NCI-H748 treated with DMSO at 0.1 percent for 48 hours (cell line): ENCODE measurements around the gene ASPRV1.

Experiments
- DNase-seq: peaks from one replicate; lab custom pipeline; 2025; lab: John Stamatoyannopoulos, UW

Gene ASPRV1

DNA sequence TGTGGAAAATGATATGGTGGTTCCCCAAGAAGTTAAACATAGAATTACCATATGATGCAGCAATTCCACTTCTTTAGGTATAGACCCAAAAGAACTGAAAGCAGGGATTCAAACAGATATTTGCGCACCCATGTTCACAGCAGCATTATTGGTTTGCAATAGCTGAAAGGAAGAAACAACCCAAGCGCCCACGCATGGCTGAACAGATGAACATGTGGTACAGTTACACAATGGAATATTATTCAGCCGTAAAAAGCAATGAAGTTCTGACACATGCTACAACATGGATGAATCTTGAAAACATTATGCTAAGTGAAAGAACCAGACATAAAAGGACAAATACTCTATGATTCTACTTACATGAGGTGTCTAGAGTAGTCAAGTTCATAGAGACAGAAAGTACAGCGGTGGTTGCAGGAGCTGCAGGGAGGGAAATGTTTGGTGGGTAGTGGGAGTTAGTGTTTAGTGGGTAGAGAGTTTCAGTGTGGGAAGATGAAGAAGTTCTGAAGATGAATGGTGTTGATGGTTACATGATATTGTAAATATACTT is 26.7 kb upstream of the ASPRV1 start:
- DNase-seq: no peak

DNA sequence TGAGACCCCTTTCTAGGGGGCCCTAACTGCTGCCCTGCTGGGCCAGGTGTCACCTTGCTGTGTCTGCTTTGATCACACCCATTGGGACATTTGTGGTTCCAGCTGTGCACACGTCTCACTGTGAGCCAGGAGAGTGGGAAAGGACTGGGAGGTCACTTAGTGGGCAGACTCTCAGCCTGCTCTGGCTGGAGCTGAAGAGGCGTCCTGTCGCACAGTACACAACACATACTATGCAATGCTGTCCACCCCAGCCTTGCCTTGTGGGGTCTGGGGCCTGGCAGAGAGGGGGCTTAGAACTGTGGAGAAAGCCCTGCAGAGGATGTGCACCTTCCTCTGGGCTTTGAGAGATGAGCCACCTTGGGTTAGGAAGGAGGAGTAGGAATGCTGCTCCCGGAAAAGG is 25.3 kb upstream of the ASPRV1 start:
- no peak for DNase-seq

DNA sequence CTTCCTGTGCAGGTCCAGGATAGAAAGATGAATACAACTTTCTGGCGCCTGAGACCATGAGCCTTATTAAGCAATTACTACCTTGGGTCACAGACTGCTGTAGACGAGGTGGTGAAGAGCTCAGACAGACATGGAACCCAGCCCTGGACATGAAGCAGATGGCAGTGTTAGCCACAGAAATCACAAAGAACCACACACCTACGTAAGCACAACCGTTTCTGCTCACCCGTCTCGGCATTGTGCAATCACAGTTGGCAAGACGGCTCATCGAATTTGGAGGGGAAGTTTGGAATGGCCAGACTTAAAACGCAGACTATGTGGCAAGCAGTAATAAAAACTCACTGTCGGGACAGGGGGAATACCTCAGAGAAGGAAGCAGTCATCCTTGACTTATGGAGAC is 24.3 kb upstream of the ASPRV1 start:
- no peak for DNase-seq

DNA sequence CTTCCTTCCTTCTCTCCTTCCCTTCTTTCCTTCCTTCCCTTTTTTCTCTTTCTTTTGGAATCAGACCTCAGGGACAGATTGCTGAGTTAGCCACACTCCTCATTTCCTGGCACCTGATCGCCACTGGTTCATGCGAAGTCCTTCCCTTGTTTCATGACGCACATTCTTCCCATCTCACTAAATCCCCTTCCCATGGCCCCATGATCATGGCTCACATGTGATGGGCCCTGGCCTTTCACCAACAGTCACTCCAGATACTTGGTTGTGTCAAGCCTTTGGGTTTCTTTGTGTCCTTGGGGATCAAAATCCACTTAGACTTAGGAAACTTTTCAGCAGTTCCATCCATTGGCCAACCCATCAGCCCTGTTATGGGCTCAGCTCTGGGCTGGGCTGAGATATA is 23.8 kb upstream of the ASPRV1 start:
- no peak for DNase-seq

- no peak for DNase-seq
These were observed 22.0 kb upstream of the ASPRV1 start for GRCh38 chr2:69983392-69983966.

GRCh38 chr2:69979902-69980807 is 18.7 kb upstream of the ASPRV1 start:
- DNase-seq: no peak

GRCh38 chr2:69977906-69978482 is 16.6 kb upstream of the ASPRV1 start:
- no peak for DNase-seq

GRCh38 chr2:69977186-69977585 is 15.8 kb upstream of the ASPRV1 start:
- no peak for DNase-seq

GRCh38 chr2:69975853-69976462 is 14.5 kb upstream of the ASPRV1 start:
- DNase-seq: no peak

GRCh38 chr2:69975136-69975852 is 13.9 kb upstream of the ASPRV1 start:
- DNase-seq: no peak

DNA sequence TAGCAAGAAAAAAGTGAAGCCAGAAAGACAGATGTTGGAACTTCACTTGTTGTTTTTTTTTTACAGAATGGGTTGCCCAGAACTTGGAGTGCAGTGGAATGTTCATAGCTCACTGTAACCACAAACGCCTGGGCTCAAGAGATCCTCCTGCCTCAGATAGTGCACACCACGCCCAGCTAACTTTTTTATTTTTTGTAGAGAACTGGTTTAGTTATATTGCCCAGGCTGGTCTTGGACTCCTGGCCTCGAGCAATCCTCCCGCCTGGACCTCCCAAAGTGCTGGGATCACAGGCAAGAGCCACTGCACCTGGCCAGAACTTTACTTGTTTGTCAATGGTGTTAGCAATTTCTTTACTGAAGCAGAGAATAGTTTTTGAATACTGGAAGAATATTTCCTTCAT is 11.9 kb upstream of the ASPRV1 start:
- DNase-seq: no peak

GRCh38 chr2:69972822-69973221 is 11.4 kb upstream of the ASPRV1 start:
- no peak for DNase-seq

- no peak for DNase-seq
These were observed 8.6 kb upstream of the ASPRV1 start for GRCh38 chr2:69969991-69970390.

DNA sequence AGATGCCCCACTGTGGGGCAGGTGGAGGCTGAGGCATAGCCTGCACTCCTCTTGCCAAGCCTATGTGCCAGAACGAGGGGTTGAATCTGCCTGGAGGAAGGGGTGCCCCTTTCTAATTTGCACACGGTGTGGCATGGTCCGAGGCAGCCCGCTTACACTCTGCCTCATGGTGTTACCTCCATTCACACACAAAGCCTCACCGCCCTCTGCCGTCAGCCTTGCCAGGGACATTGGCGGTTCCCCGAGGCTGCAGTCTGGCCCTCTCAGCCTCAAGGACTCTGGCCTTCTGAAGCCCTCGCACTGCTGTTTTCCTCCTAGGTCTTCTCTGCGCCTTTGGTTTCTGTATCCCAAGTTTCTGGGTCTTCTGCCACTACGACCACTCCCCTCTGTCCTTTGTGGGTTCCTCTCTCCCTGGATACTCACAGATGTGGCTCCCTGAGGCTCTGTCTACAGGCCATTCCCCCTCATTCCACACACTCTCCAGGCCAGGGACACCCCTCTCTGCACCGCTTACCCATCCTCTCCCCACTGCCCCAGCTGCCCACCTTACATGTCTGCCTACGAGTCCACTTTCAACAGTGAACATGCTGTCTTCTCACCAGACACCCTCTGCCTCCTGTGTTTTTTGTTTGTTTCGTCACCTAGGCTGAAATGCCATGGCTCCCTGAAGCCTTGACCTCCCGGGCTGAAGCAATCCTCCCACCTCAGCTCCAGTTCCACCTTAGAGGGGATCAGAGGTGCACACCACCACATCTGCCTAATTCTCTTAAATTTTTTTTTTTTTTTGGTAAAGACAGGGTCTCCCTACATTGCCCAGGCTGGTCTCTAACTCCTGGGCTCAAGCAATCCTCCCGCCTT is 7.9 kb upstream of the ASPRV1 start:
- DNase-seq: no peak

DNA sequence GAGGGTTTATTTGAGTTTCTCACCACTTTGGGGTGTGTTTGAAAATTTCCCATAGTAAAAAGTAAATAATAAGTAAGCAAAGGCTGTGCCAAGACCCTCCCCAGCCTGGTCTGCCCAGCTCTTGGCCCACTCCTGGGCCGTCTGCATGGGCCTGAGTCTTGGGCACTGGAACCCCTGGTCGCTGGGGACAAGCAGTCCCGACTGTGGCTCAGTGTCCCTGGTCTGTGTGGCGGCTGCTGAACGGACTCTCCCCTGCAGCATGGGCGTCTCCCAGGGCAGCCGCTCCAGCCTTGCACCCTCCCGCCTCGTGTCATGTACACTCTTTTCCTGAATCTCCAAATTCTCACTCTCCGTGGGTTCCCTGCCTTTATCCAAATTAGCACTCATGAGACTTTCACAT is 7.2 kb upstream of the ASPRV1 start:
- no peak for DNase-seq

DNA sequence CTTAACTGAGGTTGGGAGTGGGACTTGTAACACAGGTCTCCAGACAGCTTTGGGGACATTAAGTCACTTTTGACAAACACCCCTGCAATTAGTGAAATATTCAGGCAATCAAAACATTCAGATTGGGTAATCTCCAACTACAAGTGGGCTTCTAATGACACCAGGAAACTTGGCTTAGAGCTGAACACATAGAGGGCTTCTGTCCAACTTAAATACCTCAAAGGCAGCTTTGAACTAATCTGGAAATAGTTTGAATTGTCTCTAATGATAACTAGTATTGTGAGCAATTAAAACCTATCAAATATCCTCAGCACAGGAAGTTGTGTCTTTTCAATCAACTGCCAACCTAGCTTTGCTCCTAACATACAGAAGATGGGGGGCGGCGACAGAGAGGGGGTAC is 5.1 kb upstream of the ASPRV1 start:
- no peak for DNase-seq

DNA sequence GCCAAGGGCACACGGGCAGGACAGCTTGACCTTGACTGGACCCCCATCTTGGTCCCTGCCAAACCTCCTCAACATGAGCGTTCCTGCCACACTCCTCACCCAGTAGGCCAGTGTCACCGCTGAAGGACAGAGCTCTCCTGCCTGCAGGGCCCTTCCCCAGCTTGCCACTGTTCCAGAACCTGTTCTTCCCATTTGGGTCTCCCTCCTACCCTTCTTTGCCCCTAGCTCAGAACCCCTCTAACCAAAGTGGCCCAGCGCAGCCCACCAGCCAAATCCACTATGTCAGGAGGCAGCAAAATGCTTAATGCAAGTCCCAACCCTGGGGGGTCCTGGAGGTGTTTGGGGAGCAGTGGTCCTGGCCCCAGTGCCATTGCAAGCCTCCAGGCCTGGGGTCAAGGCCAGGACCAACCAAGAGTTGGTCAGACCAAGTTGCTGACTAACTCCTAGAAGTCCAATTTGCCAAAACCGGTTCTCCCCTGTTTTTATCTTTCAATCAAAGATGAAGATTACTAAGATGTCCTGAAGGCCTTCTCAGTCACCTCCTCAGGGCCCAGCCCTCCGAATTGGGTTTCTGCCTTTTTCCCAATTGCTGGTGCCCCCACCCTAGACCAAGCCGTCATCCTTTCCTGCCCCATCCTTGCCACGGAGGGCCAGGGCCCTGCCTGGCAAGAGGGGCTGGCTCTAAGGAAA is 4.5 kb upstream of the ASPRV1 start:
- no peak for DNase-seq

DNA sequence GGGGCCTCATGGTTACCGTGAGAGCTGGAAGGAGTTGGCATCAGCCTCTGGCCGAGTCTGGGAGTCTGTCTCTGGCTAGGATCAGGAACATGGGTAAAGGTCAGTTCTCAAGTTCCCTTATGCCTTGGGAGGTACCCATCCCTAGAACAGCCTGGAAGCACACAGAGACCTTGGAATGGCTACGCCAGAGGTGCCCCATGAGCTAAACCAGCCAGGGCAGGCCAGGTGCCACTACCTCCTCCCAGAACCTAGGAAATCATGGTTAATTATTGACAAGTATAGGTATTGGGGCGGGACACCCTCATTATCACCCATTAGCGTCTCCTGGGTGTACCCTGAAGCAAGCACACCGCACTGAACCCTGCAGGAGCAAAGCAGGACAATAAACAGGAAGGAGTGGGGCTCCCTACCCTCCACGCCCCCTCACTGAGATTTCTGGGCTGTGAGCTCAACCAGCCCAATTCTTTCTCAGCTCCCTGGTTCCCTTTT is 3.0 kb upstream of the ASPRV1 start:
- no peak for DNase-seq

- DNase-seq: no peak
These were observed 1.7 kb upstream of the ASPRV1 start for GRCh38 chr2:69962986-69963730.
